Loucy (cell line): ENCODE results near the gene IGF2R.

ENCODE experiments used
- H2AFZ ChIP-seq: fragments of 200-600 bp; sonication (generic); 2 replicates; pipeline ENCODE4 v1.6.0; 2016; ENCODE audit warnings: antibody characterized with exemption, mild to moderate bottlenecking, low read length, moderate library complexity
- H3F3A ChIP-seq: fragments of 200-600 bp; 2 replicates; pipeline ENCODE4 v1.6.0; 2016; ENCODE audit warnings: antibody characterized with exemption, low read depth, mild to moderate bottlenecking
- H3K27me3 ChIP-seq: fragments of 200-600 bp; sonication (generic); 2 replicates; pipeline ENCODE4 v1.6.1; 2014; ENCODE audit warnings: low read length, mild to moderate bottlenecking; ENCODE audit not compliant: insufficient read depth, poor library complexity, severe bottlenecking
- H3K36me3 ChIP-seq: fragments of 200-600 bp; sonication (generic); 2 replicates; pipeline ENCODE4 v1.6.1; 2016; ENCODE audit warnings: low read length; ENCODE audit not compliant: insufficient read depth
- H3K4me1 ChIP-seq: fragments of 200-600 bp; sonication (generic); 2 replicates; pipeline ENCODE4 v1.5.1; 2014; ENCODE audit warnings: low read length, mild to moderate bottlenecking; ENCODE audit not compliant: insufficient read depth, poor library complexity, severe bottlenecking
- H3K4me2 ChIP-seq: fragments of 200-600 bp; sonication (generic); 2 replicates; pipeline ENCODE4 v1.6.0; 2014; ENCODE audit warnings: antibody characterized with exemption, low read length, low read depth, mild to moderate bottlenecking; ENCODE audit not compliant: poor library complexity, severe bottlenecking
- H3K4me3 ChIP-seq: fragments of 200-600 bp; sonication (generic); 2 replicates; pipeline ENCODE4 v1.5.1; 2014; ENCODE audit warnings: low read length, mild to moderate bottlenecking, mixed read lengths; ENCODE audit not compliant: poor library complexity, severe bottlenecking
- H3K79me2 ChIP-seq: fragments of 200-600 bp; sonication (generic); 2 replicates; pipeline ENCODE4 v1.6.1; 2014; ENCODE audit warnings: low read length; ENCODE audit not compliant: insufficient read depth
- H3K9ac ChIP-seq: fragments of 200-600 bp; sonication (generic); 2 replicates; pipeline ENCODE4 v1.6.0; 2014; ENCODE audit warnings: mild to moderate bottlenecking, low read depth, low read length, moderate library complexity; ENCODE audit not compliant: poor library complexity, severe bottlenecking
- H3K9me2 ChIP-seq: fragments of 200-600 bp; sonication (generic); replicated peaks from 2 replicates; pipeline ENCODE4 v1.6.1; 2016; ENCODE audit warnings: low read depth, low read length, mixed read lengths
- H3K9me3 ChIP-seq: fragments of 200-600 bp; sonication (generic); 2 replicates; pipeline ENCODE4 v1.6.1; 2014; ENCODE audit warnings: mild to moderate bottlenecking, antibody characterized with exemption, low read length, low read depth; ENCODE audit not compliant: insufficient read depth
- H4K20me1 ChIP-seq: fragments of 200-600 bp; sonication (generic); 2 replicates; pipeline ENCODE4 v1.6.0; 2014; ENCODE audit warnings: antibody characterized with exemption, low read length, mild to moderate bottlenecking; ENCODE audit not compliant: insufficient read depth, poor library complexity, severe bottlenecking
- EZH2phosphoT487 ChIP-seq: fragments of 200-600 bp; IDR thresholded peaks from 2 replicates; pipeline ENCODE4 v1.6.1; 2018; ENCODE audit warnings: antibody characterized with exemption, mild to moderate bottlenecking, moderate library complexity, borderline replicate concordance
- TF ChIP-seq, protein P1 (sequence below): fragments of 200-600 bp; sonication (generic); conservative IDR thresholded peaks from 2 replicates; pipeline ENCODE4 v1.5.1; 2014; ENCODE audit warnings: mild to moderate bottlenecking, antibody characterized with exemption, low read length

Gene IGF2R

DNA sequence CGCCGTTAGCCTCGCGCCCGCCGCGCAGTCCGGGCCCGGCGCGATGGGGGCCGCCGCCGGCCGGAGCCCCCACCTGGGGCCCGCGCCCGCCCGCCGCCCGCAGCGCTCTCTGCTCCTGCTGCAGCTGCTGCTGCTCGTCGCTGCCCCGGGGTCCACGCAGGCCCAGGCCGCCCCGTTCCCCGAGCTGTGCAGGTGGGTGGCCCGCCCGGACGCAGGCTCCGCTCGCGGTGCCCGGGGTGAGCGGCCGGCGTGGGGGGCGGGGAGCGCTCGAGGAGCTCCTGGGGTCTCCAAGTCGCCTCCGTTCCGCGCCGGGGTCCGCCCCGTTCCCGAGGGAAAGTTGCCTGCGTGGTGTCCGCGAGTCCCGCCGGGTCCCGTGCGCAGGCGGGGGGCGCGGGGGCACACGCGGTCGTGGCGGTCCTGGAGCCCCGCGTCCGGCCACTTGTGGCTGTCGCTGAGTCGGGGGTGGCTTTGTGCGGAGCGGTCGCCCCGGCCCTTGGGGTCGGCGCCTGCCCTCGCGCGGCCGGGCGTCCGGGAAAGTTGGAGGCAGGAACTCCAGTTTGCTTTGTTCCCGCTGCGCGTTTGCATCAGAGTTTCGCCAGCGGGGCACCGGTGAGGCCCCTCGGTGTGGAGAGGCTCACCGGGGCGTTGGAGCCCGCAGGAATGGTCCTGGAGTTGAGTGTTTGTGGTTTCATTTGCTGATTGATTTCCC lies 476 bp downstream of the IGF2R start:
- Histone ChIP-seq H3K9me3 (no peaks in the 10 kb centered on the region), H3K79me2 (peaks cover 46% of the 10 kb centered on the region), H3K4me3 (peak overlapping the region; percentile 88), H3F3A (no peaks in the 10 kb centered on the region), H2AFZ (peak overlapping the region; percentile 59; the same call in 1 of the 2 replicates), H3K9me2 (no peaks in the 10 kb centered on the region), H3K9ac (peak overlapping the region; percentile 71), H3K4me1 (peaks cover 44% of the 10 kb centered on the region), H4K20me1 (peaks cover 38% of the 10 kb centered on the region), H3K36me3 (no peaks in the 10 kb centered on the region), H3K27me3 (peaks cover 8% of the 10 kb centered on the region), H3K4me2 (peak overlapping the region; percentile 78)
- no peak for TF ChIP-seq EZH2phosphoT487
- TF ChIP-seq, protein P1, sequence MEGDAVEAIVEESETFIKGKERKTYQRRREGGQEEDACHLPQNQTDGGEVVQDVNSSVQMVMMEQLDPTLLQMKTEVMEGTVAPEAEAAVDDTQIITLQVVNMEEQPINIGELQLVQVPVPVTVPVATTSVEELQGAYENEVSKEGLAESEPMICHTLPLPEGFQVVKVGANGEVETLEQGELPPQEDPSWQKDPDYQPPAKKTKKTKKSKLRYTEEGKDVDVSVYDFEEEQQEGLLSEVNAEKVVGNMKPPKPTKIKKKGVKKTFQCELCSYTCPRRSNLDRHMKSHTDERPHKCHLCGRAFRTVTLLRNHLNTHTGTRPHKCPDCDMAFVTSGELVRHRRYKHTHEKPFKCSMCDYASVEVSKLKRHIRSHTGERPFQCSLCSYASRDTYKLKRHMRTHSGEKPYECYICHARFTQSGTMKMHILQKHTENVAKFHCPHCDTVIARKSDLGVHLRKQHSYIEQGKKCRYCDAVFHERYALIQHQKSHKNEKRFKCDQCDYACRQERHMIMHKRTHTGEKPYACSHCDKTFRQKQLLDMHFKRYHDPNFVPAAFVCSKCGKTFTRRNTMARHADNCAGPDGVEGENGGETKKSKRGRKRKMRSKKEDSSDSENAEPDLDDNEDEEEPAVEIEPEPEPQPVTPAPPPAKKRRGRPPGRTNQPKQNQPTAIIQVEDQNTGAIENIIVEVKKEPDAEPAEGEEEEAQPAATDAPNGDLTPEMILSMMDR, result no peak

DNA sequence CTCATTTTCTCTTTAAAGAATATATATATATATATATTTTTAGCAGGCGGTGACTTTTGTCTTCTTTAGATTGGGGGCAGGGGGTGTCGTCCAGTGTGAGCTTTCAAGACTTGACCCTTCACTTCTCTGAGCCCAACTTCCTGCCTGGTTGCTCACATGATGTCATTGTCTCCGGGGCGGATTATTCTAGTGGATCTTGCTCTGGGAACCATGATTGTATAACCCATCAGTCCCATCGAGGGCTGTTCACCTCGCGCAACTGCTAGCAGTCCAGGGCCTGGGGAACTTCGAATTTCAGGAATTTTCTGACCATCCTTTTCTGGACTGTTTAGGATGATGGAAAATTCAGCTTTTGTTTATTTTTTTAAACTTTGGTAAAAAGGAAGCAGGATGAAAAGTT lies 1.0 kb downstream of the IGF2R start:
- peaks cover 8% of the 10 kb centered on the region for H3K27me3 ChIP-seq
- no peaks in the 10 kb centered on the region for H3K9me3 ChIP-seq
- TF ChIP-seq, protein P1, result no peak
- TF ChIP-seq EZH2phosphoT487, result no peak
- H3K36me3 ChIP-seq, result no peaks in the 10 kb centered on the region
- peak overlapping the region; percentile 71 for H3K9ac ChIP-seq
- H3K9me2 ChIP-seq, result no peaks in the 10 kb centered on the region
- H4K20me1 ChIP-seq, result peaks cover 44% of the 10 kb centered on the region
- H3F3A ChIP-seq, result no peaks in the 10 kb centered on the region
- peaks cover 52% of the 10 kb centered on the region for H3K79me2 ChIP-seq
- H2AFZ ChIP-seq, result peak overlapping the region; percentile 59; the same call in 1 of the 2 replicates
- H3K4me2 ChIP-seq, result peak overlapping the region; percentile 78
- H3K4me1 ChIP-seq, result peaks cover 44% of the 10 kb centered on the region
- peak overlapping the region; percentile 88 for H3K4me3 ChIP-seq

DNA sequence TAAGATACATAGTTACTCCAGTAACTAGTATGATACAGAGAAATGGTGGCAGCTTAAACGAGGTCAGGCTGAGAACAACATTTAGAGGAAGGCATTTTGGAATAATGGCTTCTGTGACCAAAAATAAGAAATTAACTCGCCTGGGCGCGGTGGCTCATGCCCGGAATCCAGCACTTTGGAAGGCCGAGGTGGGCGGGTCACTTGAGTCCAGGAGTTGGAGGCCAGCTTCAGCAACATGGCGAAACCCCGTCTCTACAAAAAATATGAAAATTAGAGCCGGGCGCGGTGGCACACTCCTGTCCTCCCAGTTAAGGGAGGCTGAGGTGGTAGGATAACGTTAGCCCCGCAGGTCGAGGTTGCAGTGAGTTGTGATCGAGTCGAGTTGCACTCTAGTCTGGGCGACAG lies 1.8 kb downstream of the IGF2R start:
- no peaks in the 10 kb centered on the region for H3F3A ChIP-seq
- no peaks in the 10 kb centered on the region for H3K9me3 ChIP-seq
- peak overlapping the region; percentile 88 for H3K4me3 ChIP-seq
- peaks cover 5% of the 10 kb centered on the region for H3K27me3 ChIP-seq
- no peak overlapping the region for H2AFZ ChIP-seq
- H3K9ac ChIP-seq, result peak overlapping the region; percentile 71
- H3K9me2 ChIP-seq, result no peaks in the 10 kb centered on the region
- peak overlapping the region; percentile 78 for H3K4me2 ChIP-seq
- TF ChIP-seq, protein P1, result no peak
- no peak for TF ChIP-seq EZH2phosphoT487
- peaks cover 57% of the 10 kb centered on the region for H3K79me2 ChIP-seq
- H4K20me1 ChIP-seq, result peaks cover 44% of the 10 kb centered on the region
- H3K4me1 ChIP-seq, result peaks cover 44% of the 10 kb centered on the region
- no peaks in the 10 kb centered on the region for H3K36me3 ChIP-seq
